Body of pancreas (tissue), 4 donors: ENCODE data around the gene DHX58. TPM values are rescaled to one million over a fixed set of nuclear protein-coding genes. Genes with fewer than 3 reads are reported as not detected.

ENCODE experiments used
- ATAC-seq: fragments of 150-250 bp; one replicate; pipeline ENCODE4 v1.9.1; 2016
- DNase-seq, 4 donors: peaks; one replicate each; pipeline ENCODE4 v3.0.0-alpha.2; 2019
- H3K27ac ChIP-seq, 4 donors: fragments of 200-600 bp; sonication (generic); 1 replicate in 3 of 4; 2 replicates in 1 of 4; pipeline versions ENCODE4 v1.5.1 to v1.6.1; 2016 to 2019; ENCODE audit warnings: mild to moderate bottlenecking in 1 of 4, mixed read lengths in 1 of 4, moderate library complexity in 1 of 4
- H3K27me3 ChIP-seq, 2 donors: fragments of 200-600 bp; sonication (generic); one replicate each; pipeline ENCODE4 v1.6.0; 2016; ENCODE audit warnings: mild to moderate bottlenecking in 1 of 2
- H3K36me3 ChIP-seq, 2 donors: fragments of 200-600 bp; sonication (generic); replicated peaks in 1 of 2; 2 replicates each; pipeline ENCODE4 v1.5.1; 2016; ENCODE audit warnings: low read depth in 2 of 2; ENCODE audit not compliant: insufficient read depth in 1 of 2
- H3K4me1 ChIP-seq: fragments of 200-600 bp; sonication (generic); one replicate; pipeline ENCODE4 v1.6.0; 2016
- H3K4me3 ChIP-seq, 2 donors: fragments of 200-600 bp; sonication (generic); 1 replicate in 1 of 2; 2 replicates in 1 of 2; pipeline ENCODE4 v1.5.1; 2016 to 2019
- H3K9me3 ChIP-seq, 3 donors: fragments of 200-600 bp; sonication (generic); 1 replicate in 2 of 3; 2 replicates in 1 of 3; pipeline ENCODE4 v1.5.1; 2016
- POLR2A ChIP-seq, 3 donors: fragments of 450-650 bp; IDR thresholded peaks; one replicate each; pipeline ENCODE4 v1.6.1; 2016; ENCODE audit warnings: antibody characterized with exemption in 3 of 3, mild to moderate bottlenecking in 2 of 3
- WGBS, 2 donors: methylation state at CpG; one replicate each; pipeline ENCODE4 v1.1.5; 2017; 5-methylcytosine and 5-hydroxymethylcytosine counted together
- intact Hi-C: fragments of 100-400 bp; cut with DNase I; formaldehyde crosslinking; loops from one replicate; pipeline ENCODE4 v1.15.1; 2023
- total RNA-seq, 2 donors: library from RNA; depleted of rRNA; stranded (reverse); fragments of >200 nt; gene quantifications; one replicate each; pipeline ENCODE4 v1.1.0, GENCODE V29; 2016
- TF ChIP-seq, protein P1 (sequence below), 7 experiments: fragments of 450-650 bp in 4 of 7; fragments of 200-600 bp in 3 of 7; sonication (generic) in 3 of 7; IDR thresholded peaks; one replicate each; pipeline ENCODE4 v1.5.1; 2016 to 2019; ENCODE audit warnings: antibody characterized with exemption in 7 of 7

Gene DHX58
- total RNA-seq, 2 donors from 2014 or later = 5.7 to 19.1 TPM

DNA sequence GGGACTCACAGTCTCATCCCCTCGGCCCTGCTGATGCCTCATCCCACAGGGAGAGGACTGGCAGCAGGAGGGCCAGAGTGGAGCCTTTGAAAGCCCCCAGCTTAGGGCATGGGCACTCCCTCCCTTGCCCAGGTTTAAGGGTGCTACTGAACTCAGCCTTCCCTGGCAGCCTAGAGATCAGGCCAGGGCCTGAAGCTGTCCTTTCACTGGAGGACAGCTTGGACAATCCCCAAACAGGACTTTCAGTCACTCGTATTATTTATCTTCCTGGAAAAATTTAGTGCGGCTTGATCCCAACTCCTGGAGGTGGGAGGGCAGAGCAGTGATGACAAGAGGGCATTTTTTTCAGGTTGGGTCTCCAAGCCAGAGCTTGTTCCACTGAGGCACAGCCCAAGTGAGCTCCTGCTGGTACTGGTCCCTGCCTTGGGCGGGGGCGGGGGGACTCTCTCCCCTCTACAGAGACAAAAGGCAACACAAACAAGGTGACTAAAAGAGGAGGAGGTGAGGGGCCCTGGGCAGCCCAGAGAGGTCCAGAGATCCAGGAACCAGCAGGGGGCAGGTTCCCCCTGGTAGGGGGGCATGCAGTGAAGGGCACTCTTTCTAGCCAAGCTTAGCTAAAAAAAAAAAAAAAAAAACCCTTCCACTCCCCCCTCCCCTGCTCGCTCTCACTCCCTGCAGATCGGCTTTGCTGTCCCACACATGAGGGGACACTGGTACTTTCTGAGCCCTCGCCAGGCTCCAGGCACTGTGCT lies 16.0 kb downstream of the DHX58 start:
- TF ChIP-seq POLR2A (IDR thresholded peaks at IDR 0.05) = no peak
- TF ChIP-seq, protein P1, sequence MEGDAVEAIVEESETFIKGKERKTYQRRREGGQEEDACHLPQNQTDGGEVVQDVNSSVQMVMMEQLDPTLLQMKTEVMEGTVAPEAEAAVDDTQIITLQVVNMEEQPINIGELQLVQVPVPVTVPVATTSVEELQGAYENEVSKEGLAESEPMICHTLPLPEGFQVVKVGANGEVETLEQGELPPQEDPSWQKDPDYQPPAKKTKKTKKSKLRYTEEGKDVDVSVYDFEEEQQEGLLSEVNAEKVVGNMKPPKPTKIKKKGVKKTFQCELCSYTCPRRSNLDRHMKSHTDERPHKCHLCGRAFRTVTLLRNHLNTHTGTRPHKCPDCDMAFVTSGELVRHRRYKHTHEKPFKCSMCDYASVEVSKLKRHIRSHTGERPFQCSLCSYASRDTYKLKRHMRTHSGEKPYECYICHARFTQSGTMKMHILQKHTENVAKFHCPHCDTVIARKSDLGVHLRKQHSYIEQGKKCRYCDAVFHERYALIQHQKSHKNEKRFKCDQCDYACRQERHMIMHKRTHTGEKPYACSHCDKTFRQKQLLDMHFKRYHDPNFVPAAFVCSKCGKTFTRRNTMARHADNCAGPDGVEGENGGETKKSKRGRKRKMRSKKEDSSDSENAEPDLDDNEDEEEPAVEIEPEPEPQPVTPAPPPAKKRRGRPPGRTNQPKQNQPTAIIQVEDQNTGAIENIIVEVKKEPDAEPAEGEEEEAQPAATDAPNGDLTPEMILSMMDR (IDR thresholded peaks at IDR 0.05) = no peak
- H3K27ac ChIP-seq = no peak overlapping the region
- H3K36me3 ChIP-seq = no peaks in the 10 kb centered on the region
- intact Hi-C loops = no loop called here
- H3K27me3 ChIP-seq = no peaks in the 10 kb centered on the region
- no peak for DNase-seq
- peaks cover 7% of the 10 kb centered on the region for H3K4me1 ChIP-seq
- H3K9me3 ChIP-seq = no peaks in the 10 kb centered on the region
- no peak for ATAC-seq
- 55 to 67% methylated on average over 8 of the region's 8 CpGs for WGBS, 2 donors
- H3K4me3 ChIP-seq = no peak overlapping the region

- no peaks in the 10 kb centered on the region for H3K9me3 ChIP-seq
- H3K27me3 ChIP-seq = no peaks in the 10 kb centered on the region
- no peak for ATAC-seq
- H3K4me1 ChIP-seq = peaks cover 7% of the 10 kb centered on the region
- TF ChIP-seq POLR2A (IDR thresholded peaks at IDR 0.05) = no peak
- TF ChIP-seq, protein P1 (IDR thresholded peaks at IDR 0.05) = no peak
- no peak for DNase-seq
- no peak overlapping the region for H3K27ac ChIP-seq
- no peaks in the 10 kb centered on the region for H3K36me3 ChIP-seq
- intact Hi-C loops = no loop called here
- WGBS, 2 donors = 78 to 86% methylated on average over 10 to 12 of the region's 12 CpGs
- no peak overlapping the region for H3K4me3 ChIP-seq
Measured at GRCh38 chr17:42094375-42095069, 18.0 kb downstream of the DHX58 start.

- WGBS, 2 donors = 75 to 82% methylated on average over 5 to 6 of the region's 6 CpGs
- H3K4me1 ChIP-seq = peaks cover 3% of the 10 kb centered on the region
- no peaks in the 10 kb centered on the region for H3K27me3 ChIP-seq
- H3K36me3 ChIP-seq = no peaks in the 10 kb centered on the region
- H3K9me3 ChIP-seq = no peaks in the 10 kb centered on the region
- intact Hi-C loops = no loop called here
- TF ChIP-seq, protein P1 (IDR thresholded peaks at IDR 0.05) = no peak
- no peak for TF ChIP-seq POLR2A (IDR thresholded peaks at IDR 0.05)
- ATAC-seq (no peak), DNase-seq (no peak)
- no peak overlapping the region for H3K4me3 ChIP-seq
- no peak overlapping the region for H3K27ac ChIP-seq
Measured at GRCh38 chr17:42092939-42093338, 19.6 kb downstream of the DHX58 start.

GRCh38 chr17:42090964-42091790 lies 21.3 kb downstream of the DHX58 start:
- Histone ChIP-seq H3K9me3 (no peaks in the 10 kb centered on the region), H3K4me3 (no peak overlapping the region), H3K27ac (no peak overlapping the region), H3K4me1 (no peaks in the 10 kb centered on the region), H3K27me3 (no peaks in the 10 kb centered on the region), H3K36me3 (no peaks in the 10 kb centered on the region)
- TF ChIP-seq, protein P1 (IDR thresholded peaks at IDR 0.05) = no peak
- TF ChIP-seq POLR2A (IDR thresholded peaks at IDR 0.05) = no peak
- ATAC-seq (no peak), DNase-seq (no peak)
- 84 to 86% methylated on average over 8 of the region's 8 CpGs for WGBS, 2 donors
- intact Hi-C loops = no loop called here
